Hippocampal formation (tissue), 2 donors: ENCODE data around the gene MBNL2.

Experiments used
- DNase-seq, 2 donors: peaks; one replicate each; lab custom pipeline; 2025; lab: John Stamatoyannopoulos, UW

MBNL2 gene

GRCh38 chr13:97253581-97254293, 31.6 kb downstream of the MBNL2 start:
- no peak for DNase-seq

GRCh38 chr13:97254816-97255215, 32.7 kb downstream of the MBNL2 start:
- DNase-seq = no peak

GRCh38 chr13:97255515-97256021, 33.4 kb downstream of the MBNL2 start:
- DNase-seq = no peak

- DNase-seq = no peak
Observed at GRCh38 chr13:97256343-97256783, 34.2 kb downstream of the MBNL2 start.

GRCh38 chr13:97257228-97257755, 35.2 kb downstream of the MBNL2 start:
- no peak for DNase-seq

- DNase-seq = no peak
Observed at GRCh38 chr13:97257800-97258799, 36.0 kb downstream of the MBNL2 start.

GRCh38 chr13:97258801-97259200, 36.7 kb downstream of the MBNL2 start:
- DNase-seq = no peak

- no peak for DNase-seq
Observed at GRCh38 chr13:97259410-97259797, 37.3 kb downstream of the MBNL2 start.

- no peak for DNase-seq
Observed at GRCh38 chr13:97259798-97260714, 37.9 kb downstream of the MBNL2 start.

- no peak for DNase-seq
Observed at GRCh38 chr13:97261254-97262005, 39.3 kb downstream of the MBNL2 start.

GRCh38 chr13:97262058-97262457, 39.9 kb downstream of the MBNL2 start:
- DNase-seq = no peak

GRCh38 chr13:97263160-97263559, 41.0 kb downstream of the MBNL2 start:
- no peak for DNase-seq

GRCh38 chr13:97264663-97265062, 42.5 kb downstream of the MBNL2 start:
- DNase-seq = no peak

- no peak for DNase-seq
Observed at GRCh38 chr13:97266332-97266731, 44.2 kb downstream of the MBNL2 start.

- no peak for DNase-seq
Observed at GRCh38 chr13:97266772-97267417, 44.8 kb downstream of the MBNL2 start.

GRCh38 chr13:97267418-97268059, 45.4 kb downstream of the MBNL2 start:
- no peak for DNase-seq

GRCh38 chr13:97268772-97269171, 46.6 kb downstream of the MBNL2 start:
- no peak for DNase-seq

- DNase-seq = no peak
Observed at GRCh38 chr13:97269603-97270002, 47.5 kb downstream of the MBNL2 start.

- no peak for DNase-seq
Observed at GRCh38 chr13:97272526-97272925, 50.4 kb downstream of the MBNL2 start.
